Fibroblast of pulmonary artery (primary cell): Measurements from ENCODE around the gene ABCB11.

Experiments
- DNase-seq: peaks from one replicate; pipeline ENCODE4 v3.0.0-alpha.2; 2010; ENCODE audit warnings: low read depth
- H3K4me3 ChIP-seq: replicated peaks from 2 replicates; pipeline ENCODE4 v1.5.1; 2011; ENCODE audit warnings: low read depth, mild to moderate bottlenecking, control low read depth, low read length, moderate library complexity
- CTCF ChIP-seq: IDR thresholded peaks from 2 replicates; pipeline ENCODE4 v1.5.1; 2011; ENCODE audit warnings: mild to moderate bottlenecking, control low read depth, low read length, inconsistent platforms; ENCODE audit errors: missing control alignments

ABCB11 gene

DNA sequence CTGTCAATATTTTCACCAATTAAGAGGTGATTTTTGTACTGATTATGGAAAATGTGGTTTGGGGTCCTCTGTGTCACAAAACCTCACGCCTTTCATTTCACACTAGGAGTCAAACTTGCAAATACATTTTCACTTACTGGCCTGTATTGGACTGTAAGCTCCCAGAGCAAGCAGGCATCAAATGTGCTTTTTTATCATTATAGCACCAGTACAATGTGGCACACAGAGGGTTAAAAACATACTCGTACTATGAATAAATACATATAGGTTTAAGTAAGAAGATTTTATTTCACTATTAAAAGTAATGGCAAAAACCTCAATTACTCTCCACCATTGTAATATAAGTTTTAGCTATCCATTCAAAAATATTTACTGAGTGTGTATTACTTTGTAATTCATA, 56.7 kb downstream of the ABCB11 start:
- DNase-seq = no peak
- TF ChIP-seq CTCF = no peak
- no peak overlapping the region for H3K4me3 ChIP-seq

GRCh38 chr2:168971261-168971660, 59.9 kb downstream of the ABCB11 start:
- no peak for TF ChIP-seq CTCF
- no peak for DNase-seq
- H3K4me3 ChIP-seq = no peak overlapping the region

- TF ChIP-seq CTCF = no peak
- no peak overlapping the region for H3K4me3 ChIP-seq
- DNase-seq = no peak
These were observed 60.4 kb downstream of the ABCB11 start for GRCh38 chr2:168970711-168971233.

DNA sequence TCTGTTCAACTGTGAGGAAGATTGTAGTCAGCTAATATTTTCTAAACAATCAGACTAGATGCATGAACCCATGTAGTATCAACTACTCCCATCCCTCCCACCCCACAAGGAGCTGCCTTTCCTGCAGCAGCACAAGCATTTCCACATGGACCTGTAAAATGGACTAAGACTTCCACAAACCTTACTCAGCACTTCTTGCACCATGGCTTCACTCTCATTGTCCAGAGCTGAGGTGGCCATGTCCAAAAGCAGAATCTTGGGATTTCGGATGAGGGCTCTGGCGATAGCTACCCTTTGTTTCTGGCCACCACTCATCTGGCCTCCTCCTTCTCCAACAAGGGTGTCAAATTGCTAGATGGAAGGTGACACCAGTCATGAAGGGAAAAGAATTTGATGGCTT, 61.3 kb downstream of the ABCB11 start:
- DNase-seq = no peak
- TF ChIP-seq CTCF = no peak
- H3K4me3 ChIP-seq = no peak overlapping the region

- no peak for TF ChIP-seq CTCF
These were observed 62.8 kb downstream of the ABCB11 start for GRCh38 chr2:168968342-168968741.

DNA sequence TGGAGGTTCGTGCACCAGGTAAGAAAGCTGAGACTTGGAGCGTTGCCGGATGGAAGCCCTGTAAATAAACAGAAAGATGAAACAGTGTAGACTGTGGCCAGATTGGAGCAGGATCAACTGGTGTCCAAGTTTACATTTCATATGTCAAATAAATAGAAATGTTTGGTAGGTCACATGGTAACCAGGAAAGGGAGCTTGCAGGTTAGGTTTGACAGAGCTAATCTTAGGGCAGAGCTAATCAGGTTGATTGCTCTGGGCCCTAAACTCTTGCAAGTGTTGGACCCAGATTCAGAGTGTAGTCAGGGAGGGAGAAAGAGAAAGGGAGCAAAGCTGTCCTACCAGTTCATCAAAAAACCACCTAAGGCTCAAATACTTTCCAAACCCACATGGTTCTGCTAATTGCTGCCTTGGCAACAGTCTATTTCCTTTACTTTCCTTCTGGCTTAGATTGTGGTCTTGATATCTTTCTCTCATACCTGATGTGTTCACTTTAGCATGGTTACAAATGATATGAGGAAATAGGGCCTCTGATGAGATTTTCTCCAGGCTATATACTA, 66.8 kb downstream of the ABCB11 start:
- DNase-seq = no peak
- no peak overlapping the region for H3K4me3 ChIP-seq
- TF ChIP-seq CTCF = no peak

More at GRCh38 chr2:168968342-168968741, 62.8 kb downstream of the ABCB11 start:
- no peak for DNase-seq
- no peak overlapping the region for H3K4me3 ChIP-seq

GRCh38 chr2:168962636-168963035, 68.5 kb downstream of the ABCB11 start:
- no peak overlapping the region for H3K4me3 ChIP-seq
- TF ChIP-seq CTCF = no peak
- DNase-seq = peak; percentile 16
